ENCODE data around the gene RAI1. TPM values are rescaled to one million over a fixed set of nuclear protein-coding genes. Genes with fewer than 3 reads are reported as not detected.

The RAI1 gene
- total RNA-seq, 1 experiment from 2014 or later: 46.8 TPM

DNA sequence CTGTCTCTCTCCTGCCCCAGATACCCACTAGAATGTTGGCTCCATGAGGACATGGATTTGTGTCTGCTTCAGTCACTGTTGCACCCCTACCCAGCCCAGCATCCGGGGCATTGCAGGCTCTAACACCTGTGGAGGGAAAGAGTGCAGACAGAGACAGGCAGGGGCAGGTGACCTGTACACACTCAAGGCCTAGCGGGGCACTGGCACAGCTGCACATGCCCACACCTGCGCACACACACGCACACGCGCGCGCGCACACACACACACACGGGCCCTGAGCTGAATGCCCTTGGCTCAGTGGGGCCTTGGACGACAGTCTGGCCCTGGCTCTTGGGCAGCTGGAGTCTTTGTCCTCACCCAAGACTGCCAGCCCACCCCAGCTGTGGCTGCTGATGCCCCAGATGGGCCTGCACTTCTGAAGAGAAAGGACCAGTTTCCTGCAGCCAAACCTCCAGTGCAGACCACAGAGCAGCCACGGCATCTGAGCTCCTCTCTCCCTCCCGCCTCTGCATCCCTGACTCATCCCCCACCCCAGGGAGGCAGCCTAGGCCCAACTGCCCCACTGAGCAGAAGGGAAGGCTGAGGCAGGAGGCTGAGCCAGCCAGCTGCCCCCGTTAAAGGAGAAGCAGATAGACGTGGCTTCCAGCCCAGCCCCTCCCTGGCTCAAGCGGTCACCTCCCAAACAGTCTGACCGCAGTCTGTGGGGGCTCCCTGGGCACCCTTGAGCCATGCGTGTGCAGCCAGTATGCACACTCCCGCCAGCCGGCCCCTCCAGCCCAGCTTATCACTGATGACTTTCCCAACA is 12.3 kb upstream of the RAI1 start:
- H3K27ac ChIP-seq (ENCODE audit: low read depth, low read length, poor library complexity, severe bottlenecking): no peak overlapping the region
- no peaks in the 10 kb centered on the region for H3K4me1 ChIP-seq (ENCODE audit: insufficient read depth, low read length, poor library complexity, severe bottlenecking)
- ChIA-PET CTCF (no interaction called here), POLR2A (ENCODE audit: low non-redundant PET) (no interaction called here)
- no peaks in the 10 kb centered on the region for H3K9me3 ChIP-seq (ENCODE audit: low read depth, low read length, poor library complexity, severe bottlenecking)
- TF ChIP-seq, protein P1, sequence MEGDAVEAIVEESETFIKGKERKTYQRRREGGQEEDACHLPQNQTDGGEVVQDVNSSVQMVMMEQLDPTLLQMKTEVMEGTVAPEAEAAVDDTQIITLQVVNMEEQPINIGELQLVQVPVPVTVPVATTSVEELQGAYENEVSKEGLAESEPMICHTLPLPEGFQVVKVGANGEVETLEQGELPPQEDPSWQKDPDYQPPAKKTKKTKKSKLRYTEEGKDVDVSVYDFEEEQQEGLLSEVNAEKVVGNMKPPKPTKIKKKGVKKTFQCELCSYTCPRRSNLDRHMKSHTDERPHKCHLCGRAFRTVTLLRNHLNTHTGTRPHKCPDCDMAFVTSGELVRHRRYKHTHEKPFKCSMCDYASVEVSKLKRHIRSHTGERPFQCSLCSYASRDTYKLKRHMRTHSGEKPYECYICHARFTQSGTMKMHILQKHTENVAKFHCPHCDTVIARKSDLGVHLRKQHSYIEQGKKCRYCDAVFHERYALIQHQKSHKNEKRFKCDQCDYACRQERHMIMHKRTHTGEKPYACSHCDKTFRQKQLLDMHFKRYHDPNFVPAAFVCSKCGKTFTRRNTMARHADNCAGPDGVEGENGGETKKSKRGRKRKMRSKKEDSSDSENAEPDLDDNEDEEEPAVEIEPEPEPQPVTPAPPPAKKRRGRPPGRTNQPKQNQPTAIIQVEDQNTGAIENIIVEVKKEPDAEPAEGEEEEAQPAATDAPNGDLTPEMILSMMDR (conservative IDR thresholded peaks at IDR 0.05; ENCODE audit: low read depth, low read length): no peak
- no peak for TF ChIP-seq EZH2 (IDR thresholded peaks at IDR 0.05; ENCODE audit: borderline replicate concordance, low read depth, low read length, poor library complexity, severe bottlenecking)
- BruUV-seq (replicated peaks): no TSS peak
- no peak for DNase-seq (ENCODE audit: low spot score)
- H3K4me3 ChIP-seq (ENCODE audit: low read depth, low read length, poor library complexity, severe bottlenecking): no peak overlapping the region
- no peaks in the 10 kb centered on the region for H3K36me3 ChIP-seq (ENCODE audit: insufficient read depth, low read length, poor library complexity, severe bottlenecking)
- H3K27me3 ChIP-seq (replicated peaks; ENCODE audit: insufficient read depth, low read depth, low read length, poor library complexity): no peaks in the 10 kb centered on the region
- intact Hi-C loops (cut with micrococcal nuclease; ENCODE audit: unreplicated experiment): no loop called here

DNA sequence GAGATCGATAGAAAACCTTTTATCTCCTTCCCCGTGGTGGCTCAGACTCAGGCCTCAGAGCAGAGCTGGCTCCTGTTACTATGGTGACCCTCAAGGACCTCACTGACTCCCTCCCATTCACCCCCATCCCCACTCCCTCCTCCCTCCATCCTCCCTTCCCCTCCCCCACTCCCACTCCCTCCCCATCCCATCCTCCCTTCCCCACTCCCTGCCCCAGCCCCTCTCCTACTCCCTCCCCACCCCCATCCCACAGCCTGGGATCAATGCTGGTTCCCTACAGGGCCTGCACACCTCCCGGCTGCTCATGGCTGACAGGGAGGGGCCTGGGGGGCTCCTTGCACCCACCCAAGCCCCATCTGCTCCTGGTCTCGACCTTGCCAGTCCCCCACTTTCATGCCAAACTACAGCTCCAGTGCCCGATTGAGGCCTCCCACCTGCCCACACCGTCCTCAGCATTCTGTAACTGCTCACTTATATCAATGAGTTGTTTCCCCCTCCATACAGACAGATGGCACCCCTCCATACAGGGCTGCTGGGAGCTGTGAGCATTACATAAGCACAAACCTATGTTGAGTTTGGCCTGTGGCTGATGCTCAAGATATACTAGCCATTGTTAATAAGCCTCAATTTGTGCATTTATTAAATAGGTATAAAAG is 11.6 kb upstream of the RAI1 start:
- Histone ChIP-seq H3K4me1 (ENCODE audit: insufficient read depth, low read length, poor library complexity, severe bottlenecking) (no peaks in the 10 kb centered on the region), H3K36me3 (ENCODE audit: insufficient read depth, low read length, poor library complexity, severe bottlenecking) (no peaks in the 10 kb centered on the region), H3K27ac (ENCODE audit: low read depth, low read length, poor library complexity, severe bottlenecking) (no peak overlapping the region), H3K4me3 (ENCODE audit: low read depth, low read length, poor library complexity, severe bottlenecking) (no peak overlapping the region), H3K27me3 (replicated peaks; ENCODE audit: insufficient read depth, low read depth, low read length, poor library complexity) (no peaks in the 10 kb centered on the region), H3K9me3 (ENCODE audit: low read depth, low read length, poor library complexity, severe bottlenecking) (no peaks in the 10 kb centered on the region)
- intact Hi-C loops (cut with micrococcal nuclease; ENCODE audit: unreplicated experiment): no loop called here
- CTCF ChIA-PET: no interaction called here
- POLR2A ChIA-PET (ENCODE audit: low non-redundant PET): no interaction called here
- TF ChIP-seq, protein P1 (conservative IDR thresholded peaks at IDR 0.05; ENCODE audit: low read depth, low read length): no peak
- TF ChIP-seq EZH2 (IDR thresholded peaks at IDR 0.05; ENCODE audit: borderline replicate concordance, low read depth, low read length, poor library complexity, severe bottlenecking): no peak
- BruUV-seq (replicated peaks): no TSS peak
- no peak for DNase-seq (ENCODE audit: low spot score)

DNA sequence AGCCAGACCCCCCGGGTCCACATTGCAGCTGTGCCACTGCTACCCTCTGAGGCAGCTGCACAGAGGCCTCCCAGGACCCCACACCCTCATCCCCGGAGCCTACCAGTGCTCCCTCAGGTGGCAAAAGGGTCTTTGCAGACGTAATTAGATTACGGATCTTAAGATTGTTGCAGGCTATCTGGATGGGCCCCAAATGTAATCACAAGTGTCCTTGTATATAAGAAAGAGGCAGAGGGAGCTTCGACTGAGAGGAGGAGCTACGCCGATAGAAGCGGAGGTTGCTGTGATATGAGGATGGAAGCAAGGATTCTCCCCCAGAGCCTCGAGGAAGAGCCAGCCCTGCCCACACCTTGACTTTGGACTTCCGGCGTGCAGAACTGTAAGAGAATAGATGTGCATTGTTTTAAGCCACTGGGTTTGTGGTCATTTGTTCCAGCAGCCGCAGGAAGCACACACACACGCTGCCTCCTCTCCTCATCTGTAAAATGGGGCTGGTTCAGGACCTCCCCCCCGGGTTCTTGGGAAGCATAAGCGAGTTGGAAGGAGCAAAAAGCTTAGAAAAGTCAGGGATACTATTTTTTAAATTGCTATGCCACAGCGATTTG is 10.5 kb upstream of the RAI1 start:
- Histone ChIP-seq H3K36me3 (ENCODE audit: insufficient read depth, low read length, poor library complexity, severe bottlenecking) (no peaks in the 10 kb centered on the region), H3K4me3 (ENCODE audit: low read depth, low read length, poor library complexity, severe bottlenecking) (no peak overlapping the region), H3K27me3 (replicated peaks; ENCODE audit: insufficient read depth, low read depth, low read length, poor library complexity) (no peaks in the 10 kb centered on the region), H3K27ac (ENCODE audit: low read depth, low read length, poor library complexity, severe bottlenecking) (no peak overlapping the region), H3K4me1 (ENCODE audit: insufficient read depth, low read length, poor library complexity, severe bottlenecking) (no peaks in the 10 kb centered on the region), H3K9me3 (ENCODE audit: low read depth, low read length, poor library complexity, severe bottlenecking) (no peaks in the 10 kb centered on the region)
- CTCF ChIA-PET: no interaction called here
- POLR2A ChIA-PET (ENCODE audit: low non-redundant PET): no interaction called here
- intact Hi-C loops (cut with micrococcal nuclease; ENCODE audit: unreplicated experiment): no loop called here
- no TSS peak for BruUV-seq (replicated peaks)
- TF ChIP-seq, protein P1 (conservative IDR thresholded peaks at IDR 0.05; ENCODE audit: low read depth, low read length): no peak
- TF ChIP-seq EZH2 (IDR thresholded peaks at IDR 0.05; ENCODE audit: borderline replicate concordance, low read depth, low read length, poor library complexity, severe bottlenecking): no peak
- DNase-seq (ENCODE audit: low spot score): no peak
